ENCODE results near the gene USP48.

USP48 gene

DNA sequence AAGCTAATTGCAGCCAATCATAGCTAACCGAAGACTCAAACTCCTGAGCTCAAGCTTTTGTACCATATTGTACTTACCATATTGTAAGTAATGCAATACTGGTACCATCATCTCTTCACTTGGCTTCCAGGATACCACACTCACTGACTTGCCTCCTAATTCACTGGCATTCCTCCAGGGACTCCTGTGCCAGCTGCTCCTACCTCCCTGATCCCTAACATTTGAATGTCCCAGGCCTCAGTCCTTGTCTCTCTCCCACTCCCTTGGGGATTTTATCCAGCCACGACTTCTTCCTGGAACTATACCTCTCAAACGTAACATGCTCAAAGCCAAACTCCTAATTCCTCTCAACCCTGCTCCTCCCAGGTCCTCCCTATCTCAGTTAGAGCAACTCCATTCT, 33.8 kb downstream of the USP48 start:
- DNase-seq (ENCODE audit: low read depth), result no peak

DNA sequence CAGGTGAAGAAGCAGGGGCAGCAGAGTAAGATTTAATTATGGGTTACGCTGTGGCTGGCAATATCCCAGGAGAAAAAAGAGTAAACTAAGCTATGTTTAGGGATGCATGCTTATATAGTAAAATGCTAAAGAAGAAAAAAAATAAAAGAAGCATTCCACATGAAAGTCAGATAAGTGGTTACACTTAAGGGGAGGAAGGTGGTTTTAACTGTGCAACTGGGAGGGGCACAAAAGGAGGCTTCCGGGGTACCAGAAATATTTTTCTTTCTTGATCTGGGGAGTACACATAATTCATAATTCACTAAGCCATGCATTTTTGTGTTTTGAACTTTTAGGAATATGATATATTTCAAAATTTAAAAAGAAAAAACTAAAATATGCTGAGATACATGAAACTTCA, 39.5 kb downstream of the USP48 start:
- no peak for DNase-seq (ENCODE audit: low read depth)

DNA sequence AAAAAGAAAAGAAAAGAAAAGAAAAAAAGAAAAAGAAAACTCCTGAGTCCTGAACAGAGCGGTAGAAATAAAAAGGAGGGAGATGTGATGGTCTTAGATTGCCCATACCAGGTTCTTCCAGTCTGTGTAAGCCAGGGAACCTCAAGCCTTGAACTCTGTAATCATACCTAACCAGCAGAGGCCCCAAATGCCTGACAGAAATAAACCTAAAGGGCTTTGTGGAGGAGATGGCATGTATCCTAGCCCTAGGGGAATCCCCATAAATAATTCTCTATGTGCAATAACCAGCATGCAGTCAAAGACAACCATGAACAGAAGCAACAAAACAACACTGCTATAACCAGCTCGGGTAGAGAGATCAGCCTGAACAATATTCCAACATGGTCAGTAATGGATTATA, 40.4 kb downstream of the USP48 start:
- DNase-seq (ENCODE audit: low read depth), result no peak

DNA sequence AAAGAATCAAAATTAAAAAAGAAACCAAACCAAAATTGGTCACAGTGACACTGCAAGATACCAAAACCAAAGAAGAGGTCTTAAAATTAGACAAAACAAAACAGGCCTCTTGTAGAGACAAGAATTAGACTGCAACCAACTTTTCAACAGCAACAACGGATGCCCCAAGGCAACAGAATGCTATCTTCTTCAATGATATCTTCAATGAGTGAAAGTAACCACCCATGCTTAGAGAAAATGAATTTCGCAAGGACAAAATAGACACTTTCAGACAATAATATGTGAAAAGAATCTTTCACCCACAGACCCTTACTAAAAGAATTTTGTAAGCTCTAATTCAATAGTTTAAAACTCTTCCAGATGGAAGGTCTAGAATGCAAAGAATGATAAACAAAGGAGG, 41.7 kb downstream of the USP48 start:
- DNase-seq (ENCODE audit: low read depth), result no peak

DNA sequence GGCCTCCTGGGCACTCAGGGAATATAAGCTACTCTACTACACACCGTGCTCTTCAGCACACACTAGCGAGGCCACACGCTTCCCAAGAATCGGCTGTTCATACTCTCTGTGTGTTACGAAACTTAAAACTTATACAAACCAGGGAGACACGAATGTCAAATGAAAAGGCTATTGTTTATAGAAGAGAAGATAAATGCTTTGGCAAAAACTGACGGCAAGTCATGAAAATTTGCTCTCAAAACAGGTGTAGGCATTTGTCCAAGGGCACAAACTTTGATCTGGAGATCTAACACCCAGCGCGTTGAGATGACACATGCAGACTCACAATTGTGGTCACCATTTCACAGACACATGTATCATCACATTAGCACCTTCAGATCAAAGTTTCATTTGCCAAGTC, 46.1 kb downstream of the USP48 start:
- DNase-seq (ENCODE audit: low read depth), result no peak

DNA sequence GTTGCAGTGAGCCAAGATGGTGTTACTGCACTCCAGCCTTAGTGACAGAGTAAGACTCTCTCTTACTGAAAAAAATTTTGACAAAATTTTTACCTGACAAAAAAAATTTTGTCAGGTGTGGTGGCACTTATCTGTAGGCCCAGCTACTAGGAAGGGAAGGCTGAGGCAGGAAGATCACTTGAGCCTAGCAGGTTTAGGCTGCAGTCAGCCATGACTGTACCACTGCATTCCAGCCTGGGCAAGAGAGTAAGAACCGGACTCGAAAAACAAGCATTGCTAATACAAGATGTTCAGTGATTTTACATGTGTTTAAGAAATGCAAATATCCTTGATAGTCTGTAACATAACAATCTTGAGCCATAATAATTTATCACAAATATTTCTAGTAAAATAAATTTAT, 46.9 kb downstream of the USP48 start:
- DNase-seq (ENCODE audit: low read depth), result no peak

DNA sequence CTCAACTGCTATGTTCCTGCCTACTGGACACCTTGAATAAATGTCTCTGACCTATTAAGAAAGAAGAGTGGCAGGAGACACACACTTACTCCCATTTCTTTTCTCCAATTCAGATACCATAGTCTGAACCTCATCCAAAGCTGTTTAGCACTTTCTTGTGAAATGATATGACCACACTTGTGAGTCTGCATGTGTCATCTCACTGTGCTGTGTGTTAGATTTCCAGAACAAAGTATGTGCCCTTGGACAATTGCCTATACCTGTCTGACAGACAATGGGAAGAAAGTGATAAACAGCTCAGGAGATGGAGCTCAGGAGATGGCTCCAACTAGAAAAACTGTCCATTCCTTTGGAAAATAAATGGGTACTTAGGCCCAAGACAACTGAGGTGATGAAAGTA, 48.4 kb downstream of the USP48 start:
- no peak for DNase-seq (ENCODE audit: low read depth)

DNA sequence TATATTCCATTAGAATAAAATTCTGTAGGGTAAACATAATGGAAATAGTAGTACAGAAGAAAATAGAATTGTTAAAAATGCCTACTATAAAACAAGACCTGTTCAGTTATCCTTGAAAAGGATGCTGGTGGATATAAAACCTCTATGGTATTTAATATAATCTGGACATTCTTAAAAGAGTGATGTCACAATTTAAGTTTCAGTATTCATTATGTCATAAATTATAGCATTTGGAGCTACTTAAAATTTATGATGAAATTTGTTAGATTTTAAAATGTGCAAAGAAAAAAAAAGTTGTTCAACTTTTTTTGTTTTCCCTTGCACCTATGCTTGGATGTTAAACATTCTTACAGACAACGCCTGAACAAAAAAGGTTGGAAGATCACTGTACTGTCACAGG, 50.3 kb downstream of the USP48 start:
- no peak for DNase-seq (ENCODE audit: low read depth)

DNA sequence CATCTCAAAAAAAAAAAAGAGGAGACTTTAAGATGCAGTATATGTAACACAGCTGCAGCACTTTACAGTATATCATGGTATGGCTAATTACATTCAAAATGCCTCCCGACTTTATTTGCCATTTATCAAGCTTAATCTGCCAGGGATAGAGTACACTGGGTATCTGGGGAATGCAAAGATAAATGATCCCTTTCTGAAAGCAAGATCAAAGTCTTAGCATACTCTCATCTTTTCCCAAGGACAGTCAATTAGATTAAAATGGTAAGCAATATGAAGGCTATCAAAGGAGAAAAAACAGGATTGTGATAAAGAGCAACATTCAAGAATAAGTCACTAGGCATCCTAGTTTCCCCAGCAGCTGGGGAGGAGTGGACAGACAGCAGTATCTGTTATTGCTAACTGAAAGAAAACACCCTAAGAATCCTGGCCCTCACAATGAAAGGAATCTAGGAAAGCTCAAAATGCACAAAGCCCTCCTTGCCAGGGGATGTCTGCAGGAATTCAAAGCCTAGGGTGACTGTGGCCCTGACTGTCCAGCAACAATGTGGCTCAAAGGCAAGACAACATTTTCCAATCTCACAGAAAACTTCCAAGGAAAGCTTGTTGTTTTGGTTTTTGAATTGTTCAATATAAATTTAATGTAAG, 57.1 kb downstream of the USP48 start:
- no peak for DNase-seq (ENCODE audit: low read depth)

DNA sequence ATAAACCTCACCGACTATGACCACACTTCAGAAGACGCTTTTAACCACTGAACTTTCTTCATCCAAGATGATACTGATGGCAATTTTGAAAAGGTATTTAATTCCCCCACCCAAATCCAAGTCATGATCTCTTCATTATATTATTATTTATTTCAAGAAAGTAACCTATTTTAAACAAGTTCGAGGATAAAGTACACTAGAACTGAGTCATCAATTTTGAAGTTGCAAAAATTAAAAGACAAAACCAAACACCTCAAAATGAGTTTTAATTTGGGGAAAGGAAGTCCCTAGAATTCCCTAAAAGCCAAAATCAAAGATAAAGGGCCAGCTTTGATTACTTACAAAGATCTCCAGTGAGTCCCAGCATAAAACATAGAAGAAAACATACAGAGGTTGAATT, 58.4 kb downstream of the USP48 start:
- no peak for DNase-seq (ENCODE audit: low read depth)

DNA sequence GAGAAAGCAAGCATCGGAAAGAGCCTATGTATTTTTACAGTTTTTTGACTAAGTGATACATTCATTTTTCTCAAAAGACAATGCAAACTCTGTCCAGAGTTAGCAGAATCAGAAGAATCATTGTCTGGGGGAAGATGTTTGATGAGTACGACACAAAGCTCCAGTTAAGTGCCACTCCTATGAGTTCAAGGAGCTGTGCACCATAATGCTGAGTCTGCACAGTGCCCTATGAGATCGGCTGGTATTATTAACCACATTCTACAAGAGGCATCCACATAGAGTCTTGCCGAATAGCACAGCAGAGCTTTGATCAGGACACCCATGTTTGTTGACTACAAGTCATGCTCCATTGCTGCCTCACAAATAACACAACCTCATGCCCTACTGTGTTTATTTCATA, 58.9 kb downstream of the USP48 start:
- DNase-seq (ENCODE audit: low read depth), result no peak

DNA sequence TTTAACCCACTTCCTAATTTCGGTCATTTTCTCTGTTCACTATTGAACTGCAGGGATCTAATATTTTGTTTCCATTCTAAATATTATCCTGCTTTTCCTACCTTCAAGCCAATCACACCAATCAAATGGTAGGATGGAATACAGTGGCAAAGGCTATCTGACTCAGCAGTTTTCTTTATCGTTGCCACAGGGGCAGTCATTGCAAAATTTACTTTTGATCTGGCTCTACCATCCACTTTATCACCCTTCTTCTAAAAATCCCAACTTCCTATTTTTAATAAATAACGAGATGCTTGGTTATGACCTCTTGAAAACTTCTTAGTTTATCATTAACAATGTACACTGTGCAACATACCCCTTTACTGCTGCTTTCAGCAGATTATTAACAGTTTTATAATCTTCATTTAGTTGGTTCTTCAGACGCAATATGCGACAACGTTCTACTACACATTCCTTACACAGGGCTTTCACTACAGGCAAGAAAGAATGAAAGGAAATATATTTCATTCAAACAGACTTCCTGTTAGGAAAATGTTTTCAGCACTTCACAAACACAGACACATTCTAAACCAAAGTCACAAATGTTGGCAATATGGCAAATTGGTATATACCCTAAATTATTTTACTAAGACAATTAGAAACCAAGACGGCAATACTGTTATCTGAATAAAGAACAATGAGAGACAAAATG, 61.5 kb downstream of the USP48 start:
- DNase-seq (ENCODE audit: low read depth), result no peak

DNA sequence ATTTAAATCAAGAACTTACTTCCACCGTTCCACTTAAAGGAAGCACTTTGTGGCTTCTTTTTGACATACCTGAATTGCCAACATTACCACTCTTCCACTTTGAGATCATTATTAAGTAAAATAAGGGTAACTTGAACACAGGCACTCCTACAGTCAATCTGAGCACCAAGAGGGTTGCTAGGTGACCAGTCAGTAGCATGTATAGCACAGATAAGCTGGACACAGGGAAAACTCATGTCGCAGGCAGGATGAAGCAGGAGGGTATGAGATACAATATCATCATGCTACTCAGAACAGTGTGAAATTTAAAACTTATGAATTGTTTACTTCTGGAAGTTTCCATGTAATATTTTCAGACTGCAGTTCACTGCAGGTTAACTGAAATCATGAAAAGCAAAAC, 66.8 kb downstream of the USP48 start:
- DNase-seq (ENCODE audit: low read depth), result no peak

DNA sequence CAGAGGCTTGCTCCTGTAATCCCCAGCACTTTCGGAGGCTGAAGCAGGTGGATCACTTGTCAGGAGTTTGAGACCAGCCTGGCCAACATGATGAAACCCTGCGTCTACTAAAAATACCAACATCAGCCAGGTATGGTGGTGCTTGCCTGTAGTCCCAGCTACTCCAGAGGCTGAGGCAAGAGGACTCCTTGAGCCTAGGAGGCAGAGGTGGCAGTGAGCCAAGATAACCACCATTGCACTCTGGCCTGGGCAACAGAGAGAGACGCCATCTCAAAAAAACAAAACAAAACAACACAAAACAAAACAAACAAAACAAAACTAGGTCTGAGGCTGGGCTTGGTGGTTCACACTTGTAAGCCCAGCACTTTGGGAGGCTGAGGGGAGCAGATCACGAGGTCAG, 75.1 kb downstream of the USP48 start:
- no peak for DNase-seq (ENCODE audit: low read depth)

DNA sequence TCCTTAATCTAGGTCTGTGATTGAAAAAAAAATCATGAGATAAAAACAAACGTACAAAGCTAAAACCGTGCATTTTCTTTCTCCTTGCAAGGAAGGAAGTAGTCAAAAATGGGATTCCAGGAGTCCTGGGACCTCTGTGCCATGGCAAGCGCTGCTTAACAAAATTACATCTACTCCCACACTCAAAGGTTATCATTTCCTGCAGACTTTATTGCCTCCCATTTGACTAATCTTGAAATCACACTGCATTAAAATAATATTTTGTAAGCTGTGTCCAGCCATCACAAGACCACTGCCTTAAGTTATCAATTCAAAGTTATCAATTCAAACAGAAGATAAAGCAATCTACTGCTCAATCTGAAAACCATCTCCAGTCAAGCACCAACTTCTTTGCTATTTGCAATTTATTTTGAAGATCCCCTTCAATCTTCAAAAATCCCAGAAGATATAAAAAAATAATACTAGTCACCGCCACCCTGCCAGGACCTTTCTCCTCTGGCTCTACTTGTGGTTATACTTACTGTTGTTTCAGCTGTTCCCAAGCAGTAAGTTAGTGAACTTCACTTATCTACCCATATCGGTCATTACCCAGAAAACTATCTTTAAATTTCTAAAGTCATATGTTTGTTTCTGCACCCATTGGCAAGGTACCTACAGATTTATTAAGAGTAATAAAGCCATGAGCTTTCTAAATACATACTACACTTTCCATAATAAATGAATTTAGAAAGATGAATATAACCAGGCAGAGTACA, 75.7 kb downstream of the USP48 start:
- no peak for DNase-seq (ENCODE audit: low read depth)

DNA sequence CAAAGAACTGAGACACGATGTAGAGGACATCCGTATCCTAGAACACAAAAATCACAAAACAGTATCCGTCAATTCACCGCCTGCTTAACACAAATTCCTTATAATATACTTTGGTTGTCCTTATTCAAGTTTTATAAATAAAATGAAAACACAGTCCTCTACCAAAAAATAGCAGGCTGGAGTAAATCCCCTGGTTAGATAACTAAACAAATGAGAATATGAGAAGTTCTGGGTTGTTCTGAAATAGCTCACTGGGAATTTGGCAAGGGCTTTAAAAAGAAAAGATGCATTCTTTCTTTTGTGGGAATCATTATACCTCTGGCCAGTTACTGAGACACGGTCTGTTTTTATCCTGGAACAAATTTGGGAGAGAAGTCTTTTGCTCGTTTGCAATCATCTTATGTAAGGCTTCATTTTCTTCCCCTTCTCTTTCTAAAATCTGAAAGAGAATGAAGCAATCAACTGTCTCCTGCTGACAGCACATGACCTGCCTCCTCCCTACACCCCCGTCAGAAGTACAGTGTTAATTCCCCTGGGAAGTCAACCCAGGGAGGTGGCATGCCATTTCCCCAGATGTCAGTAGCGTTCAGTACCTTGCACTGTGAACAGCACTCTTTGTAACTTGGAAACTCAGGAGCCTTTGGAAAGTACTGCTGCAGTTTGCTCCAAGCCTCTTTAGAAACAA, 76.7 kb downstream of the USP48 start:
- DNase-seq (ENCODE audit: low read depth), result peak; percentile 11

DNA sequence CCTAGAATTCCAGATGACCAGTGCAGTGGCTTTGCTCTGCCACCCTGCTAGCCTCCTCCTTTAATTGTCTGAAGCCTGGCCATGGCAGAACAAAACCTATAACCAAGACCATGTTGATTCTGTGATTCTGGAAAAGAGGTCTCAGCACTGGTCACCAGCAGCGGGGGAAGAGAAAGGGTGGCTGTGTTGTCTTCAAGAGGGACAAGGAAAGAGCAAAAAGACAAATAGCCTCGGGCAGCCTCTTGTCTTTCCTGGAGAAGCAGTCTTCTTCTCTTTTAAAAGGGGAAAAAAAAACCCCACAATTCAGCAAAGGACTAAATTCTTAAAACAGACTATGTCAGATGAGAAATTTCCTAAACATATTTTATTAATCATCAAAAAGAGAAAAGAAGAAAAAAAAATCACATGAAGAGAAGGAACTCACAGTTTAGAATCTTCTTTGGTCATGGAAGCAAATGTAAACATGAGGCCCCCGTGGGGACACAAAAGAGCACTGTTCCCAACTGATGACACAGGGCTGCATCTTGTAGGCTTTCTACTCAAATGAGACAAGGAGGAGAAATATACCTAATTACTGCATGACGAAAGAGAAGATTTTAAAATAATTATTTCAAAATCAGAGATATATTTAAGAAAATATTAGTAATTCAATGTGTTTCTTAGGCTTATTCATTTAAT, 77.5 kb downstream of the USP48 start:
- DNase-seq (ENCODE audit: low read depth), result no peak

DNA sequence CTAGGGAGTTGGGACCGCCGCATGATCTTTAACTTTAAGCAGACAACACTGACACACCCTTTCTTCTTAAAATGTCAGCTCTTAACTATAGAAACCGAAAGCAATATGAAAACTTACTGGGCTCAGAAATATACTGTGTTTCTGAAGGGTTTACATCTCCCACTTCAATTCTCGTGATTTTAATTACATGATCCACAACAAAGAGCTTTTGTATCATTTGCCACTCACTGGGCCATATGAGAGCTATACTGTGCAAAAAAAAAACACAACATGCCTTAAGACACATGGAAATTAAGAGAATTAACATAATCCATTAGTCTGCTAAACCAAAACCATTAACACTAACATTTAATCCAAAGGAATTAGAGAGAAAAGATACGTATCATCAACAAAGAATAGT, 78.8 kb downstream of the USP48 start:
- no peak for DNase-seq (ENCODE audit: low read depth)

DNA sequence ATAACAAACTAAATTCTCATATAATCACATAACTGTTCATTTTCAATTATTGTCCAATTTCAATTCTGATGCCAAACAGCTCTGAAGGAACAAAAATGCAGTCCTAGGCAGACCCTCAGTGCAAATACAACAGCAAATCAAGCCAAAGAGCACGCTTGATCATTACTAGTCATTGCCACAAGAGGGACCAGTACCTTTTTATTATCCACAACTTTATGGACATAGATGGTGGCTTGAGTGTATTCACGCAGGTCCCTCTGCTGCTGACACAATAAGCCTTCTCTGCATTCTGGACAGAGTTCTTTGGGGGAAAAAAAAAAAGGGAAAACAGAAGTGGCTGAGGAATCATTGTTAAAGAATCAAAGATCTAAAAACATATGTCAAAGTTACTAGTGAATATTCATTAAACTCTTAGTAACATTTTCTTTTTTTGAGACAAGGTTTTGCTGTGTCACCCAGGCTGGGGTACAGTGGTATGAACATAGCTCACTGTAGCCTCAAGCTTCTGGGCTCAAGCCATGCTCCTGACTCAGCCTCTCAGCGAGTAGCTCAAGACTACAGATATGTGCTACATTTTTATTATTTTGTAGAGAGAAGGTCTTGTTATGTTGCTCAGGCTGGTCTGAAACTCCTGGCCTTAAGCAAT, 79.5 kb downstream of the USP48 start:
- DNase-seq (ENCODE audit: low read depth), result peak; percentile 83

DNA sequence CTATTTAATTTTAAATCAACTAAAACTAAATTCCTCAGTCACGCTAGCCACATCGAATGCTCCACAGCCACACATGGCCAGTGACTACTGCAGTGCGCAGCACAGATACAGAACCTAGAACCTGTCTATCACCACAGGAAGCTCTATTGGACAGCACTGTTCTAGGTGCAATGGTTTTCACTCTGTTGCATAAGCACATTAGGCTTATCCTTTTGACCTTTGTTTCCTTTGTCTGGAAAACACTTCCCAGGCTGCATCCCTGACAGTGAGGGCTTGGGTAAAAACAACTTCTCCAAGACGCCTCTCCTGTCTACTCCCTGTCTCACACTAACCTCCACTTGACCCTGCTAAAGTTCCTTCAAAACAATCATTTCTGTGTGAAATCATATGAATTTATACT, 80.2 kb downstream of the USP48 start:
- DNase-seq (ENCODE audit: low read depth), result no peak

DNA sequence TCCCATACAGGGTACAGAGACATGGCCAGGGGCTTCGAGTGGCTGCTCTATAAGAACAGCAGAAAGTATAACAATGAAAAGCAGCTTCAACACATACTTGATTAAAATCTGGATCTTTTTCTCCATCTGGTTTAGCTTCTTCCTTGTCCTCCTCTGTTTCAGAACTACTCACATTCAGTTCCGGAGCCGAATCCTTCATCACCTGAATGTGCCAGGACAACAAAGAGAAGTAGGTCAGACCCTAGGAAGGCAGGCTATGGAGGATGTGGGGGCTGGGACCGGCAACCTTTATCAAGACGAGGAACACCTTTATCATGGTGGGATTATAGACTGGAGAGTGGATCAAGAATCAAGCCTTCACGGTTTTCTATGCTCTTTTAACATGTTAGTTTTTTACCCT, 81.5 kb downstream of the USP48 start:
- no peak for DNase-seq (ENCODE audit: low read depth)

DNA sequence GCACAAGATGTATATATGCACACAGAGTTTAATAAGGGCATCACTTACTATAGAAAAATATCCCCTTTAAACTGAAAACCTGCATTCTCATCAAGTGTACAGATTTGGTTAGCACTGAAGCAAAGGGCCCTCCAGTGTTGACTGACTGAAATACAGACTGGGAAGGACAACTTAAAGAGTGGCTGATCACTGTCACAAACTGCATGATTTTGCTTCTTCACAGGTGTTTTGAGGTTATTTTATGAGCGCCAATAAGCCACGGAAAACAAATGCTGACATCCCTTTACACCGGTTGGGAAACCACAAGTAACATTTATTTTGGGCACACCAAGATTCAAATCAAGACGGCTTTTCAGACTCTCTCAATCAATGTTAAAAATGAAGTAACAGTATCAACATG, 82.9 kb downstream of the USP48 start:
- no peak for DNase-seq (ENCODE audit: low read depth)
